HT1080 (cell line): ENCODE data around the gene FUCA2. TPM values are rescaled to one million over a fixed set of nuclear protein-coding genes. Genes with fewer than 3 reads are reported as not detected.
A peak's percentile ranks its signal among the peaks of the same experiment; 100 is the strongest.

Experiments used
- DNase-seq: peaks from one replicate; pipeline ENCODE4 v3.0.0-alpha.2; 2015; ENCODE audit warnings: low read depth
- polyA plus RNA-seq, 2 experiments: library from polyadenylated mRNA; depleted of rRNA; stranded (reverse); fragments of >200 nt; gene quantifications; 2 replicates each; pipeline ENCODE4 v1.2.3, GENCODE V29; 2015
- total RNA-seq: library from RNA; depleted of rRNA; stranded (reverse); fragments of >200 nt; shearing (Covaris generic); gene quantifications from 2 replicates; pipeline ENCODE4 v1.2.3, GENCODE V29; 2014; rRNA removed

FUCA2 gene
- 38.8 and 55.1 TPM in 2 replicates for total RNA-seq
- 49.9 and 57.2 TPM in 2 replicates for polyA plus RNA-seq (2015; cell fraction: cytosol; rRNA removed)
- 56.3 and 57.9 TPM in 2 replicates for polyA plus RNA-seq (2015; cell fraction: nucleus; rRNA removed)

GRCh38 chr6:143510991-143511891, at the start of gene FUCA2:
FUCA2 (minus strand) TSS chr6:143511720; CDS start chr6:143511634, 86 bp downstream.
- DNase-seq = peak; percentile 70

- no peak for DNase-seq
These were observed 49.7 kb upstream of the FUCA2 start for GRCh38 chr6:143561105-143561704.

- DNase-seq = no peak
These were observed 47.6 kb upstream of the FUCA2 start for GRCh38 chr6:143559051-143559660.

- peak; percentile 79 for DNase-seq
These were observed 45.0 kb upstream of the FUCA2 start for GRCh38 chr6:143556529-143556928.

GRCh38 chr6:143555582-143555981, 44.1 kb upstream of the FUCA2 start:
- no peak for DNase-seq

- no peak for DNase-seq
These were observed 43.6 kb upstream of the FUCA2 start for GRCh38 chr6:143555071-143555492.

- no peak for DNase-seq
These were observed 41.8 kb upstream of the FUCA2 start for GRCh38 chr6:143553337-143553736.

- no peak for DNase-seq
These were observed 38.4 kb upstream of the FUCA2 start for GRCh38 chr6:143549949-143550268.

GRCh38 chr6:143549221-143549948, 37.9 kb upstream of the FUCA2 start:
- DNase-seq = peak; percentile 38

- DNase-seq = no peak
These were observed 35.1 kb upstream of the FUCA2 start for GRCh38 chr6:143546599-143546998.

GRCh38 chr6:143545976-143546547, 34.5 kb upstream of the FUCA2 start:
- no peak for DNase-seq

- DNase-seq = no peak
These were observed 33.6 kb upstream of the FUCA2 start for GRCh38 chr6:143545165-143545564.

- no peak for DNase-seq
These were observed 32.6 kb upstream of the FUCA2 start for GRCh38 chr6:143544011-143544696.

- no peak for DNase-seq
These were observed 31.9 kb upstream of the FUCA2 start for GRCh38 chr6:143543435-143543834.

- DNase-seq = no peak
These were observed 31.4 kb upstream of the FUCA2 start for GRCh38 chr6:143542888-143543287.

- DNase-seq = no peak
These were observed 28.7 kb upstream of the FUCA2 start for GRCh38 chr6:143540192-143540591.

GRCh38 chr6:143539734-143540133, 28.2 kb upstream of the FUCA2 start:
- no peak for DNase-seq

- no peak for DNase-seq
These were observed 27.6 kb upstream of the FUCA2 start for GRCh38 chr6:143539106-143539505.

GRCh38 chr6:143538374-143538773, 26.9 kb upstream of the FUCA2 start:
- DNase-seq = no peak

- DNase-seq = peak; percentile 49
These were observed 25.6 kb upstream of the FUCA2 start for GRCh38 chr6:143536866-143537691.
